Measurements from ENCODE around the gene MGME1.
"Not testable (repeated sequence)": the region's sequence is repeated elsewhere in the genome, so short reads cannot be mapped to it uniquely, and the experiment has no call there.

MGME1 gene

DNA sequence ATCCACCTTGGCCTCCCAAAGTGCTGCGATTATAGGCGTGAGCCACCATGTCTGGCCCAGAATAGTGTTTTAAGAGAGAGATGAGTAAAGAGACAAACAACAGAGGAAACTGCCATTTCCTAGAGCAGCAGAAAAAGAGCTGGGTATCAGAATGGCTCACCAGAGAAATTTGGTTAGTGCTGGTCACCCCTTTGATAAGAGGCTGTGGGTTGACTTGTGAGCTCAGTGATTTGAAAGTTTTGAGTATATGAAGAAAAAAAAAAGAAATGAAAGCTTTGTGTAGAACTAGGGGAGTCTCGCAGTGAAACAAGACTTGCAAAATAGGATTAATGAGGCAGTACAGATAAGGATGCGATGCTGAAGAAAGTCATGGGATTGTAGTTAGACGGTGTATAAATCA lies 29.6 kb downstream of the MGME1 start:
- DNase-seq: no peak

DNA sequence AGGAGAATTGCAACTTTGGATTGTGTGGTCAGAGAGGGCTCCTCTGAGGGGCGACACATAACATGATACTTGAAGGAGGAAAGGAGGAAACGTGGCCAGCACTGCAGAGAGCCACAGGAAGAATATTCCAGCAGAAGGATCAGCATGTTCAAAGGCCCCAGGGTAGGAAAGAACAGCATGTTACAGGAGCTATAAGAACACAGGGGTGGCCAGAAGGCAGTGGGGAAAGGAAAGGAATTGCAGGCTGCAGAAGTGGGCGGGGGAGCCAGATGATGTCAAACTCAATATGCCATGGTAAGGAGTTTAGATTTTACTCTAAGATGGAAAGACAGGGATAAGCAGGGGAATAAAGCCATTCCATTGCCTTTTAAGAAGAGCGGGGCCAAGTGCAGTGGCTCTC lies 30.7 kb downstream of the MGME1 start:
- DNase-seq: no peak

DNA sequence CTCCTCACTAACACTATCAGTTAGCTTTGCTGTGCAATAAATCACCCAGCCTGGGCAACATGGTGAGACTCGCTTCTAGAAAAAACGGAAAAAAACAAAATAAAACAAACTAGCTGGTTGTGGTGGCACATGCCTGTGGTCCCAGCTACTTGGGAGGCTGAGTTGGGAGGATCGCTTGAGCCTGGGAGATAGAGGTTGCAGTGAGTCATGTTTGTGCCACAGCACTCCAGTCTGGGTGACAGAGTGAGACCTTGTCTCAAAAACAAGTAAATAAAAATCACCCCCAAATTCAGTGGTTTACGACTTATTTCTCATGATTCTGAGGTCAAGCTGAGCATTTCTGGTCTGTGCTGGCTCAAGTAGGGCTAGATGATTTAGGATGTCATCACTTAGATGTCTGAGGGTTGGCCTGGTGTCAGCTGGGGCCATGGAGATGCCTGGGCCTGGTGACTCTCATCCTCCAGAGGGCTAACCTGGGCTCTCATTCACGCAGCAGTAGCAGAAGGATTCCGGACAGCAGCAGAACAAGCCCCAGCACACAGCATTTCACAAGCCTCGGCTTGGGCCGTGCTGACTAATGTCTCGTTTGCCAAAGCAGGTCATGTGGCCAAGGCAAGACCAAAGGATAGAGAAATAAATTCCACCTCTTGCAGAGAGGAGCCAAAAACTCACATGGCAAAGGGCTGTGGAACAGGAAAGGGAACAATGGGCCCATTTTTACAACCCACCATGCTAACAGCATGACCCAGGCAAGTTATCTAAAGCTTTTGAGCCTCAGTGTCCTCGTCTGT lies 32.5 kb downstream of the MGME1 start:
- no peak for DNase-seq

DNA sequence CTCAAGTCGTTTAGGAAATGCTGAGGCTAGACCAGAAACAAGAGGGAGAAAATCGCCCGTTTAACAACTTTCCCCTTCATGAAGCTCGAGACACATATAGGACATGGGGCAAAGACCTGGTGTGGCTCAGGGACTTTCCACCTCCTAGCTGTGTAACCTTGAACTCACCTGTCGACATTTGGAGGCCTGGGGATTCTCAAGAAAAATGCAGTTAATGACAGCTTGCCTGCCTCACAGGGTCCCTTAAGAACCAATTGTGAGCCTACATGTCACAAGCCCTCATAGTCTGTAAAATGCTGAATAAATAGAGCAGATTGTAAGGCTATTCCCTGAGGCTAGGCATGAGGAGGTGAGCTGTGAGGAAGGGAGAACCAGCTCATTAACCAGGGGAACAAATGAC lies 35.1 kb downstream of the MGME1 start:
- no peak for DNase-seq

DNA sequence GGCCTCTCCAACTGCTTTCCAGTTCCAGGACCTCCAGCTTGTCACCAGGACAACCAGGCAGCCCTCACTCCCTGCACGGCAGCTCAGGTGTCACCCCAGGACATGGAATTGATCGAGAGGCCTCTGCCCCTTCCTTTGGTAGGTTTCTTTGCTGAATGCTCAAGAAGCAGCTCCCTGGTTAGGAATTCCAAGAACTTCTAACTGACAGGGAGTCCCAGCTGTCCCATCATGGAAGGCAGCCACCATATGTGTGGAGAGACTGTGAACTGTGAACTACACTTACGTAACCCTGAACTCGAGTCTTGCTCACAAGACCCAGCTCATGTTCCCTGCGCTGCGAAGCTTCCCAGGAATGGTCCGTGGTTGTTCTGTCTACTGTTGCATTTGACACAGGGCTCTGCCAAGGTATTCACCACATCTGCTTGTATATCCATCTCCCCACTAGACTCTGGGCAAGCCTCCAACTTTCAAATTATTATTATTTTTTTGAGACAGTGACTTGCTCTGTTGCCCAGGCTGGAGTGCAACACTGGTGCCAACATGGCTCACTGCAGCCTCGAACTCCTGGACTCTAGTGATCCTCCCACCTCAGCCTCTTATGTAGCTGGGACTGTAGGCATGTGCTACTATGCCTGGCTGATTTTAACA lies 35.7 kb downstream of the MGME1 start:
- DNase-seq: no peak

DNA sequence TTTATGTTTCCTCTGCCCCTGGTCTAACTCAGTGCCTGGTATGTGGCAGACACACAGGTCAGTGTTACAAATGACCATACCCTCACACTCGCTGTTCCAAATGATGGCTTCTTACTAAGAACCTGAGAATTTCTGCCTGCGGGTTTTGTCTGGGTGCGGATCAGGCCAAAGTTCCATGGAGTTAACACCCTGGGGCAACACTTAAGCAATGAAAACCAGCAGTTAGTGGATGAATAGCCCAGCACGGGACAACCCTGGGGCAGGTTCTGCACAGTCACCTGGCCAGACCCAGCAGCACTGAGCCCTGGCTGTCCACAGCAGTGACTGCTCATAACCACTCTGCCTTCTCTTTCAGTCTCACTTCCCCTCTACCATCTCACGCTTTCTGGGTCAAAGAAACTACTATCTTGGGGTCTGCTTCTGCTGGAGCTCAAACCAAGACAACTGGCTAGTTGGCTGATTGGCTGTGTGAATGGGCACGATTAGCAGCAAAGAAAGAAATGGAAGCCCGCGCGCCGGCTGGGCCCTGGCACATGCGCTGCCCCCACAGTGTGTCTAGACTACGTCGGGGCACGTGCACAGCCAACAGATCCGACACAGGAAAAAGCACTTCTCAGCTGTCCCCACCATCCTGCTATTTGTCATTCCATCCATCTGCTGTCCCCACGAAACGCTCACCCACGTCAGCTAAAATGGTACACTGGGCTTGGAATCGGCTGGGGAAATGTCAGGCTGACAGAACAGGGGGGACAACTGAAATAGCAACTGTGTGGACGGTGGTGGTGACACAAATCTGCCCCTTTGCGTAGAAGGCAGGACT lies 36.6 kb downstream of the MGME1 start:
- DNase-seq: no peak

DNA sequence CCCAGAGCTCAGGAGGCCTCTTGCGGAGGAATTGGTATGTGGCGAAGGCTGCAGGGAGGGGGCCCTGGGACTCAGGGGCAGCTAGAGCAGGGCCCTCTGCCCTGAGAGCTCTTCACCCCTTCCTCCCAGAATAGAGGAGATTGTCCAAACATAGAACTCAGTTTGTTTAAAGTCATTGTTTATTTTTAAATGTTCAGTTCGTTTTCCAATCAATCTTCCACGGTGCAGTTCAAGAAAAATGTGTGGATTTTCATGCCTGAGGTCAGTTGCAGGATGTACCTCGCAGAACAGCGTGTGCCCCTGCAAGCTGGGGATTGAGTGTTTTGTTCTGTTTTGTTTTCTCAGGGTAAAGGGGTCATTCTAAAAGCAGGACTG lies 37.2 kb downstream of the MGME1 start:
- DNase-seq: no peak

DNA sequence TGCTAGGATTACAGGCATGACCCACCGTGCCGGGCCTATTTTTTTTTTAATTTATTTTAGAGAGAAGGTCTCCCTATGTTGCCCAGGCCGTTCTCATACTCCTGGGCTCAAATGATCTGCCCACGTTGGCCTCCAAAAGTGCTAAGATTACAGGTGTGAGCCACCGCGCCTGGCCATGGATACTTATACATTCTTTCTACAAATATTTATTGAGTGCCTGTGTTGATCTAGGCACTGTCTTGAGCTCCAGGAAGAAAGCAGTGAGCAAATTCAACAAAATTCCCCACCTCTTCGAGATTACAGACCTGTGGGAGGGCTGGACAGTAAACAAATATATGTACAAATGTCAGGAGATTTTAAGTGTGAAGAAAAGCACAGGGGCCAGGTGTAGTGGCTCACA lies 37.9 kb downstream of the MGME1 start:
- no peak for DNase-seq

DNA sequence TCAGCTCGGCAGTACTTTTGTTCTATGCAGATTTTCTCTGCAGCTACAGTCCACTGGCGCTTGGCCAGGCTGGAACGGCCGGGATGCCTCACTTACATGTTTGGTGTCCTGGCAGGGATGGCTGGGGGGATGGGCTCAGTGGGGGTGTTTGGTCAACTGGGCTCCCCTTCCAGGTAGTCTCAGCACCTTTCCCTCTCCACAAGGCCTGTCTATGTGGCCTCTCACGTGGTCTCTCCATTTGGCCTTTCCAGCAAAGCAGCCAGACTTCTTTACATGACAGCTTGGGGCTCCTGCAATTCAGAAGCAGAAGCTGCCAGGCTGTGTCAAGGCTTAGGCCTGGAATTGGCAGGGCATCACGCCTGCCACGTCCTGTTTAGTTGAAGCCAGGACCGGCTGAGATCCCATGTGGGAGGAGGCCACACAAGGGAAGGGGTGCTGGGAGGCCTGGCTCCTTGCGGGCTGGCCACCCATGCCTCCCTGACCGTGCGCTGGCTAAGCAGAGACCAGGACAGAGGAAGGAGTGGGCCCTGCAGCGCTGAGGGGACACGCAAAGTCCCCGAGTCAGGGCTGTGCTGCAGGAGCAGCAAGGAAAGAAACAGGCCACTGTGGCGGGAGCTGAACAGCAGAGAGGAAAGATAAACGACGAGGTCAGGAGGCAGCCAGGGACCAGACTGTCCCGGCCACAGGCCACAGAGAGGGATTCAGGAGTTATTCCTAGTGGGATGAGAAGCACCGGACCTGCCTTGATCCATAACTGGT lies 38.9 kb downstream of the MGME1 start:
- no peak for DNase-seq

DNA sequence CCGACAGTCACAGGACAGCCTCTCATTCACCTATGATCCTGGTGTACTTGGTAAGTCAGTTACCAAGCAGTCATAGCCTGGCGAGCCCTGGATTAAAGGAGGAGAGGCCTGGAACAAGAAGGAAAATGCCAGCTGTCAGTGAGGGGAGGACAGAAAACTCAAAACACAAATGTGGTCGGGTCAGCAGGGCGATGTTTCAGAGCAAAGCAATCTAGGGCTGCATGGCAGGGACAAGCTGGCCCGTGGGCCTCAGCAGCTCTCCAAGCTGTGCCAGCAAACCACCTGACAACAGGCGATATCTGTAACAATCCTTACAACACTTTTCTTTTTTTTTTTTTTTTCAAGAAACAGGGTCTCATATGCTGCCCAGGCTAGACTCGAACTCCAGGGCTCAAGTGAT lies 40.3 kb downstream of the MGME1 start:
- DNase-seq: no peak

DNA sequence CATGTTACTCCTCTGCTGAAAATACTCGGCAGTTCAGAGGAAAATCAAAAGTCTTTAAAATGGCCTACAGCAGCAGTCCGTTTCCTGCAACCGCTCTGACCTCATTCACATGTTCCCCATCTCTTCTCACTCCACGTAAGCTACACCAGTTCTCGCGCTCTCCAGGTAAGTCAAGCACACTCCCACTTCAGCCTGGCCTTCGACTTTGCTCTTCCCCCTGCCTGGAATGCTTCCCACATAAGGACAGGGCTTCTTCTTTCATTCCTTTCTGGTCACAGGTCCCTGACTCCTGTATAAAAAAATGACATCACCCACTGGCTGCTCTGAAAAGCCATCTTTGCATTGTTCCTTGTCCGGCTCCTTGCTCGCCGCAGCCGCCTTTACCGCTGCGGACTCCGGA lies 42.7 kb downstream of the MGME1 start:
- no peak for DNase-seq

DNA sequence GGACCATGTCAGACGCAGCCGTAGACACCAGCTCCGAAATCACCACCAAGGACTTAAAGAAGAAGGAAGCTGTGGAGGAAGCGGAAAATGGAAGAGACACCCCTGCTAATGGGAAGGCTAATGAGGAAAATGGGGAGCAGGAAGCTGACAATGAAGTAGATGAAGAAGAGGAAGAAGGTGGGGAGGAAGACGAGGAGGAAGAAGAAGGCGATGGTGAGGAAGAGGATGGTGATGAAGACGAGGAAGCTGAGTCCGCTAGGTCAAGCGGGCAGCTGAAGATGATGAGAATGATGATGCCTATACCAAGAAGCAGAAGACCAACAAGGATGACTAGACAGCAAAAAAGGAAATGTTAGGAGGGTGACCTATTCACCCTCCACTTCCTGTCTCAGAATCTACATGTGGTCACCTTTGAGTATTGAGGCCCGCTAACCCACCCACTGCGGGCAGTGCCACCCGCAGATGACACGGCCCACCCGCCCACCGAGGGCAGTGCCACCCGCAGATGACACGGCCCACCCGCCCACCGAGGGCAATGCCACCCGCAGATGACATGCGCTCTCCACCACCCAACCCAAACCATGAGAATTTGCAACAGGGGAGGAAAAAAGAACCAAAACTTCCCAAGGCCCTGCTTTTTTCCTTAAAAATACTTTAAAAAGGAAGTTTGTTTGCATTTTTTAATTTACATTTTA lies 43.3 kb downstream of the MGME1 start:
- DNase-seq: no peak

DNA sequence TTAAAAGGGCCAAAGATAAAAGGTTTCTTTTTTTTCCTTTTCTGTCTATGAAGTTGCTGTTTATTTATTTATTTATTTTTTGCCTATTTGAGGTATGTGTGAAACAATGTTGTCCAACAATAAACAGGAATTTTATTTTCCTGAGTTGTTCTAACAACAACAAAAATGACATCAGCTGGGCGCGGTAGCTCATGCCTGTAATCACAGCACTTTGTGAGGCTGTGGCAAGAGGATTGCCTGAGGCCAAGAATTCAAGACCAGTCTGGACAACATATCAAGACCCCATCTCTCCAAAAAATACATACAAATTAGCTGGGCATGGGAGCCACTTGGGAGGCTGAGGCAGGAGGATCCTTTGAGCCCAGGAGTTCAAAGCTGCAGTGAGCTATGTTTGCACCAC lies 44.1 kb downstream of the MGME1 start:
- DNase-seq: no peak

DNA sequence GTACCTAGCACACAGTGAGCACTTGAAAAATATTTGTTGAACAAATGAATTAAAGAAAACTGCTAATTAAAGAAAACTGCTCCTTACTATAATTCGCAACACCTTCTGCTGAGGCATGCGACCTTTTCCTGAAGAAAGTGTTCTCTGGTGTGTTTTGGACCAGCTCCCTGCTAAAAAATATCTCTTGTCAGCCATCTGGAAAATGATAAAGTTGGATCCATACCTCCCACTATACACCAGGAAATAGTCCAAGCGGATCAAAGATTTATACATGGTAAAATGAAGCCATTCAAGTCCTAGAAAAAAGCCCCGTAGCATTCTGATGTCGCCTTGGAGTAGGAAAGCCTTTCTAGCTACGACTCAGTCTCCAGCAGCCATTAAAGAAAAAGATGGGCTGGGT lies 45.6 kb downstream of the MGME1 start:
- no peak for DNase-seq

DNA sequence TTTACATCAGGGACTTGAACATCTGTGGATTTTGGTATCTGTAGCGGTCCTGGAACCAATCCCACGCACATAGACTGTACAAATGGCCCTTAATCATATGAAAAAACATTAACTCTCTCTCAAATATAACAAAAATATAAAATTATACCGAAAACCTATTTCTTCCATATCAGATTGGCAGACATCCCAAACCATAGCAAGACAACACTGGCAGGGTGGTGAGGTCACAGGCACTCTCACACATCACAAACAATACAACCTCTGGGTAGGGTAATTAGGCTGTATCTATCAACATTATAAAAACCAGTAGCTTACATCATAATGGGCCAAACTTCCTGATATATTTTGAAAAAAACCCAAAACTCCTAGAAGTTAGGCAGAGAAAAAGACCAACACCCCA lies 48.0 kb downstream of the MGME1 start:
- no peak for DNase-seq

DNA sequence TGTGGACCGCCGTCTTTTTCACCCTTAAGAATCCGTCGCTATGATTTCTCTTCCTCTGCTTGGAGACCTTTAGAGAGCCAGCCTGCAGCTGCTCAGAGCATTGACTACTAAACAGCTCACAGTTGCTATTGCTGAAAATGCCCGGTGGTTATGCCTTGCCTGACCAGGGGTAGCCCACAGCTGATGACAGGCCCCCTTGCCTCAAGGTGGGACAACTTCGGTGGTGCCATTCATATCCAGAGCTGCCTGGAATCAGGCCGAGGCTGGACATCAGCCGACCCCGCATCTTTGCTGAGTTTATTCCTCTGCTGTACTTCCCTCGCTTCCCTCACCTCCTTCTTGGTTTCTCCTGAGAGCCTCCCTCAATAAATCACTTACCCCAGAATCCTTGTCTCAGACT lies 49.3 kb downstream of the MGME1 start:
- no peak for DNase-seq

DNA sequence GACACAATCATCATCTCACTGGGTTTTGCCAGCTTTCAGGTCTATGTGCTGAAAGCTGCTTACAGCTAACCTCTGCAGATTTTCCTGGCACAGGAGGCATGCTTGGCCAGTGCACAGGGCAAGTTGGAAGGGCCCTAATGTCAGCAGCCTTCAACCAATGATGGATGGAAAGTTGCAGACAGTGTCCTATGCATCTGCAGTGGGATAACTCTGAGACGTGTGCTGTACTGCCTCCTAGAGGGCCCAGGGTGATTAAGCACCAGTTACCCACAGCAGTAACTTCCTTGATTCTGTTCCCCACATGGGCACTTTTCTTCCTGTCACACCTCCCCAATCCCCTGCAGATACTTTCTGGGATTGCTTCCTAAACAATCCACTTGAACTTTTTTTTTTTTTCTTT lies 50.2 kb downstream of the MGME1 start:
- DNase-seq: no peak

DNA sequence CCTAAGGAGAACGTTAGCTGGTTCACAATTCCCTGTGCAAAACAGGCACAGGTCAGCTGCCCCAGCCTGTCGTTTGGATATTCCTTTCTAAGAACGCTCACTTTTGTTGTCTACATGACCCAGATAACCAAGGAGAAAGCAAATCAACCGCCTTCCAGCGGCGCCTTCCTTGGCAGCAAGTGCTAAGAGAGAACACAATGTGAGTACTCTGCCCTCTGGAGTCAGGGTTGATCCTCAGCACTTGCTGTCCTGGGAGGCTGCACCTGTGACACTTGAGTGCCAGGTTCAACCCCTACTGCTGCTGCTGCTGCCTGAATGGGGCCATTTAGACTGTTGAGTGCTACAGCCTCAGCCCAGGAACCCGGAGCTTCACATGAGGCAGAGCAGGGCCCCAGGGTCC lies 52.1 kb downstream of the MGME1 start:
- no peak for DNase-seq

DNA sequence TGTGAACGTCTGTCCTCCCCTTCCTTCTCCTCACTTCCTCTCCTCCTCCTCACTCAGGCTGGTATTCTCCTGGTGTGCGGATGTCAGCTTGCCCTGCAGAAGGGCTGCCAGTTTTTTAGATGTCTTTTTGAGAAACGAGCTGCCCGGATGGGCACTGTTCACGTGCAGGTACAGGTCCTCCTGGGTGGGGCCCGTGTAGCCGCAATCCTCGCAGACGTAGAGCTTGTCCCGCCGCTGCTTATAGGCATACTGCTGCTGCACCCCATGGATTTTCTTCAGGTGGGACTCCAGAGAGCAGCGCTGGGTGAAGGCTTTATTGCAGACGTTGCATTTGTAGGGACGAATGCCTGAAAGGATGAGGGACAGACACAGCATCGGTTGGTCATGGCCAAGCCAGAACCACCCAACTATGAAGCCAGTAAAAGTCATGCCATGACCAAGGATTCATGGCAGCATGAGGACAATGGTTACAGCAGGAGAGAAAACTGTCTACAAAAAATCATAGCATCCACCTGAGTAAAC lies 55.8 kb downstream of the MGME1 start:
- no peak for DNase-seq

DNA sequence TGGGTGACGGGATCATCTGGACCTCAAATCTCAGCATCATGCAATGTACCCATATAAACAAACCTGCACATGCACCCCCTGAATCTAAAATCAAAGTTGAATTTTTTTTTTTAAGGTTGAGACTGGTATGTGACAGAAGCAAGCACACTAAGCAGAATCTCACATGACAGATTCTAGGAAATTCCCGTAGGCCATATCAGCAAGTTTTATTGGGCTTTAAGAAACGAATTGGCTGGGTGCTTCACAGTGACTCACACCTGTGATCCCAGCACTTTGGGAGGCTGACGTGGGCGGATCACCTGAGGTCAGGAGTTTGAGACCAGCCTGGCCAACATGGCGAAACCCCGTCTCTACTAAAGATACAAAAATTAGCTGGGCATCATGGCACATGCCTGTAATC lies 58.2 kb downstream of the MGME1 start:
- DNase-seq: not testable (repeated sequence)

DNA sequence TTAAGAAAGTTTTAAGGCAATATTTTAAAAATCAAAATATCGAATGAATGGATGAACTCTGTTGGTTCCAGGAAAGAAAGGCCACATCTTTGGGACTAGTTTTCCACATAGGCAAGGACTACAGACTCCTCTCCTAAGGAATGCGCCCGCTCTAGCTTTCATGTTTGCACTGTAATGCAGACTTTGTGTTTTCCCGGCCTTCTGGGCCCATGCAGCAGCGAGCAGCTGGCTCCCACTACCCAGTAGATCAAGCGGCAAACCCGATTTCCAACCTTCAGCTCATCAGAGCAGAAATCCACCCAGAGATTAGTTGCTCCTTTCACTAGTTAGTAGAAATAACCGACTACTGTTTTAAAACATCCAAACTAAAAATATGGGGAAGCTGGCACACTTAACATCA lies 61.2 kb downstream of the MGME1 start:
- no peak for DNase-seq

DNA sequence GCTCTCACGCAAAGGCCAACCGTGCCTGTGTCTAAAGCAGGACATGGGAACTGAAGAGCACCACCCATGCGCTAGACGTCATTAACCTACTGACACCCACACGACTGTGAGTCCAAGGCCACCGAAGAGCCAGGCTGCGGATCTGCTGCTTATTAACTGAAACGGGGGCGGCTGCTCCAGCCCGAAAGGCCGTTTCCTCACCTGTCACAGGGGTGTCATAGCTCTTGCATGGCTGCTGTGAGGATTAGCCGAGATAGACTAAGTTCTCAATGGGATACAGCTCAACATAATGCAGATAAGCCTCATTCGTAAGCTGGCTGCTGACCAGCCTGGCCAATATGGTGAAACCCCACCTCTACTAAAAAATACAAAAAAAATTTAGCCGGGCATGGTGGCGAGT lies 62.2 kb downstream of the MGME1 start:
- no peak for DNase-seq
